ENCODE results near the gene SLC25A21.
A peak's percentile ranks its signal among the peaks of the same experiment; 100 is the strongest.
"Not testable (repeated sequence)": the region's sequence is repeated elsewhere in the genome, so short reads cannot be mapped to it uniquely, and the experiment has no call there.

Gene SLC25A21

GRCh38 chr14:37147310-37147880, 25.0 kb downstream of the SLC25A21 start:
- no peak for DNase-seq (ENCODE audit: low read depth, low spot score)
- H3K27ac ChIP-seq = no peak overlapping the region

GRCh38 chr14:37146438-37146837, 26.0 kb downstream of the SLC25A21 start:
- DNase-seq (ENCODE audit: low read depth, low spot score); H3K27ac ChIP-seq: not testable (repeated sequence)

GRCh38 chr14:37145395-37145794, 27.0 kb downstream of the SLC25A21 start:
- H3K27ac ChIP-seq = no peak overlapping the region
- no peak for DNase-seq (ENCODE audit: low read depth, low spot score)

GRCh38 chr14:37144729-37145363, 27.6 kb downstream of the SLC25A21 start:
- H3K27ac ChIP-seq = no peak overlapping the region
- DNase-seq (ENCODE audit: low read depth, low spot score) = no peak

- DNase-seq (ENCODE audit: low read depth, low spot score) = no peak
- no peak overlapping the region for H3K27ac ChIP-seq
Measured at GRCh38 chr14:37143475-37143874, 28.9 kb downstream of the SLC25A21 start.

- no peak for DNase-seq (ENCODE audit: low read depth, low spot score)
- H3K27ac ChIP-seq = no peak overlapping the region
Measured at GRCh38 chr14:37142835-37143401, 29.5 kb downstream of the SLC25A21 start.

GRCh38 chr14:37140176-37140575, 32.2 kb downstream of the SLC25A21 start:
- H3K27ac ChIP-seq = no peak overlapping the region
- DNase-seq (ENCODE audit: low read depth, low spot score) = no peak

- no peak overlapping the region for H3K27ac ChIP-seq
- no peak for DNase-seq (ENCODE audit: low read depth, low spot score)
Measured at GRCh38 chr14:37139710-37140109, 32.7 kb downstream of the SLC25A21 start.

GRCh38 chr14:37138898-37139297, 33.5 kb downstream of the SLC25A21 start:
- H3K27ac ChIP-seq = no peak overlapping the region
- DNase-seq (ENCODE audit: low read depth, low spot score) = no peak

- H3K27ac ChIP-seq = no peak overlapping the region
Measured at GRCh38 chr14:37133284-37133913, 39.0 kb downstream of the SLC25A21 start.

GRCh38 chr14:37131205-37131604, 41.2 kb downstream of the SLC25A21 start:
- DNase-seq (ENCODE audit: low read depth, low spot score) = no peak
- no peak overlapping the region for H3K27ac ChIP-seq

More at GRCh38 chr14:37133284-37133913, 39.0 kb downstream of the SLC25A21 start:
- DNase-seq (ENCODE audit: low read depth, low spot score) = no peak

GRCh38 chr14:37129047-37129446, 43.4 kb downstream of the SLC25A21 start:
- no peak overlapping the region for H3K27ac ChIP-seq
- no peak for DNase-seq (ENCODE audit: low read depth, low spot score)

GRCh38 chr14:37124614-37125013, 47.8 kb downstream of the SLC25A21 start:
- DNase-seq (ENCODE audit: low read depth, low spot score) = no peak
- no peak overlapping the region for H3K27ac ChIP-seq

GRCh38 chr14:37122919-37123639, 49.3 kb downstream of the SLC25A21 start:
- H3K27ac ChIP-seq = peak overlapping the region; percentile 23

GRCh38 chr14:37122288-37122687, 50.1 kb downstream of the SLC25A21 start:
- peak; percentile 90 for DNase-seq (ENCODE audit: low read depth, low spot score)

More at GRCh38 chr14:37122919-37123639, 49.3 kb downstream of the SLC25A21 start:
- DNase-seq (ENCODE audit: low read depth, low spot score) = no peak

GRCh38 chr14:37118673-37119366, 53.6 kb downstream of the SLC25A21 start:
- no peak overlapping the region for H3K27ac ChIP-seq
- DNase-seq (ENCODE audit: low read depth, low spot score) = no peak

More at GRCh38 chr14:37122288-37122687, 50.1 kb downstream of the SLC25A21 start:
- peak overlapping the region; percentile 23 for H3K27ac ChIP-seq

GRCh38 chr14:37116933-37117849, 55.2 kb downstream of the SLC25A21 start:
- DNase-seq (ENCODE audit: low read depth, low spot score) = peak; percentile 50

GRCh38 chr14:37115406-37115805, 57.0 kb downstream of the SLC25A21 start:
- H3K27ac ChIP-seq = no peak overlapping the region
- no peak for DNase-seq (ENCODE audit: low read depth, low spot score)

More at GRCh38 chr14:37116933-37117849, 55.2 kb downstream of the SLC25A21 start:
- peak overlapping the region; percentile 77 for H3K27ac ChIP-seq

- DNase-seq (ENCODE audit: low read depth, low spot score) = no peak
- peak overlapping the region; percentile 40 for H3K27ac ChIP-seq
Measured at GRCh38 chr14:37114559-37114958, 57.8 kb downstream of the SLC25A21 start.

All from epithelial cell of prostate (primary cell).